T-cell (primary cell): Measurements from ENCODE around the gene TYK2. TPM values are rescaled to one million over a fixed set of nuclear protein-coding genes. Genes with fewer than 3 reads are reported as not detected.
"Not testable (repeated sequence)": the region's sequence is repeated elsewhere in the genome, so short reads cannot be mapped to it uniquely, and the experiment has no call there.

Experiments
- ATAC-seq, 4 experiments: fragments of 200-7000 bp in 3 of 4; fragments of 150-1000 bp in 1 of 4; cut with Tn5 transposase; replicated peaks in 1 of 4; 1 replicate in 3 of 4; 2 replicates in 1 of 4; pipeline ENCODE4 v1.10.0; 2021; ENCODE audit warnings: moderate library complexity in 3 of 4, mild to moderate bottlenecking in 2 of 4, moderate number of reproducible peaks in 1 of 4
- CTCF ChIA-PET, 2 donors: fragments of 300-600 bp; sonication (Branson Sonifier 250); formaldehyde crosslinking; loops; one replicate each; lab custom pipeline; 2022; ENCODE audit warnings: antibody characterized with exemption in 2 of 2; lab: Charles Lee
- POLR2A ChIA-PET, 2 donors: fragments of 300-600 bp; sonication (Branson Sonifier 250); formaldehyde crosslinking; loops; one replicate each; lab custom pipeline; 2022; ENCODE audit warnings: antibody characterized with exemption in 2 of 2; lab: Charles Lee
- DNase-seq, 35 experiments: peaks; one replicate each; pipeline versions ENCODE4 v3.0.0 to v3.0.0-alpha.2; 2013 to 2023
- H3K27ac ChIP-seq: one replicate; pipeline ENCODE4 v1.5.1; 2013; ENCODE audit warnings: low read length
- H3K27me3 ChIP-seq, 2 experiments: replicated peaks in 1 of 2; 1 replicate in 1 of 2; 2 replicates in 1 of 2; pipeline versions ENCODE4 v1.6.1 to v1.7.0; 2013; ENCODE audit warnings: low read length in 1 of 2, mixed read lengths in 1 of 2; ENCODE audit not compliant: control insufficient read depth in 2 of 2, insufficient read depth in 2 of 2; ENCODE audit errors: extremely low read depth in 1 of 2
- H3K36me3 ChIP-seq, 2 donors: 1 replicate in 1 of 2; 2 replicates in 1 of 2; pipeline versions ENCODE4 v1.6.1 to v1.7.0; 2013; ENCODE audit warnings: low read length in 1 of 2; ENCODE audit not compliant: control insufficient read depth in 2 of 2, insufficient read depth in 1 of 2; ENCODE audit errors: extremely low read depth in 1 of 2
- H3K4me1 ChIP-seq, 2 experiments: 1 replicate in 1 of 2; 2 replicates in 1 of 2; pipeline versions ENCODE4 v1.6.1 to v1.7.0; 2013; ENCODE audit warnings: low read length in 2 of 2, mixed read lengths in 1 of 2; ENCODE audit not compliant: insufficient read depth in 2 of 2, control insufficient read depth in 1 of 2; ENCODE audit errors: extremely low read depth in 1 of 2
- H3K4me3 ChIP-seq, 2 donors: 1 replicate in 1 of 2; 2 replicates in 1 of 2; pipeline versions ENCODE4 v1.5.1 to v1.7.0; 2013; ENCODE audit warnings: mild to moderate bottlenecking in 2 of 2, low read length in 1 of 2, moderate library complexity in 1 of 2; ENCODE audit not compliant: control insufficient read depth in 1 of 2; ENCODE audit errors: extremely low read depth in 1 of 2
- H3K9me3 ChIP-seq: 2 replicates; pipeline ENCODE4 v1.7.0; 2013
- H3K27ac Mint-ChIP-seq, 2 donors: one replicate each; pipeline ENCODE4 v1.8.0; 2020 to 2021; ENCODE audit warnings: mild to moderate bottlenecking in 2 of 2, mixed read lengths in 2 of 2
- H3K27me3 Mint-ChIP-seq, 2 donors: one replicate each; pipeline ENCODE4 v1.8.0; 2021 to 2022; ENCODE audit warnings: mixed read lengths in 2 of 2
- H3K36me3 Mint-ChIP-seq: one replicate; pipeline ENCODE4 v1.8.0; 2021; ENCODE audit warnings: mixed read lengths
- H3K4me1 Mint-ChIP-seq, 3 donors: one replicate each; pipeline ENCODE4 v1.8.0; 2020 to 2022; ENCODE audit warnings: mixed read lengths in 3 of 3, mild to moderate bottlenecking in 1 of 3
- H3K4me3 Mint-ChIP-seq, 3 donors: one replicate each; pipeline ENCODE4 v1.8.0; 2020 to 2022; ENCODE audit warnings: mild to moderate bottlenecking in 3 of 3, mixed read lengths in 3 of 3, moderate library complexity in 3 of 3
- H3K9me3 Mint-ChIP-seq, 3 donors: one replicate each; pipeline ENCODE4 v1.8.0; 2020 to 2022; ENCODE audit warnings: mixed read lengths in 3 of 3
- WGBS: methylation state at CpG from one replicate; pipeline ENCODE4 v1.1.5; 2013; ENCODE audit warnings: missing lambda C conversion rate; ENCODE audit not compliant: insufficient coverage; 5-methylcytosine and 5-hydroxymethylcytosine counted together
- total RNA-seq, 35 experiments: library from RNA in 6 of 35; stranded (reverse) in 6 of 35; fragments of 120-200 nt in 1 of 35; gene quantifications; one replicate each; pipeline versions ENCODE4 v1.2.1 to v1.2.4 and lab custom pipeline; 2013 to 2026

TYK2 gene
- total RNA-seq, 5 donors from 2014 or later (not counting 1 experiment from before 2014, with no cell fraction given), result 277 to 346 (median 323) TPM

- peaks cover 0 to 3% of the 10 kb centered on the region in 2 donors for H3K36me3 ChIP-seq
- Mint-ChIP-seq H3K4me3 (peak overlapping the region; percentile 89 to 95 (median 94)), H3K27ac (peak overlapping the region; percentile 80 to 90), H3K4me1 (peaks cover 77 to 81% (median 80%) of the 10 kb centered on the region in 3 donors), H3K9me3 (no peaks in the 10 kb centered on the region), H3K27me3 (no peaks in the 10 kb centered on the region), H3K36me3 (no peaks in the 10 kb centered on the region)
- peak overlapping the region; percentile 89 for H3K27ac ChIP-seq
- H3K9me3 ChIP-seq, result no peaks in the 10 kb centered on the region
- H3K4me1 ChIP-seq, result peaks cover 40 to 95% of the 10 kb centered on the region in 2 experiments
- H3K4me3 ChIP-seq, result peak overlapping the region; percentile 18 to 82
- ChIA-PET CTCF (interaction anchor here (0.5 to 2.9 kb wide), 13 partner anchors 11 to 572 kb away, joined by 4 to 21 read pairs (median 7); no protein-coding TSS in a partner anchor), POLR2A (interaction anchor here in 1 of 2 donors (0.6 to 0.7 kb wide), 4 partner anchors 32 to 319 kb away, joined by 3 to 5 read pairs (median 3); no protein-coding TSS in a partner anchor)
- no peak for ATAC-seq
- H3K27me3 ChIP-seq, result peaks cover 0 to 16% of the 10 kb centered on the region in 2 experiments
- 5% methylated on average over 20 of the region's 43 CpGs for WGBS
- peak in 8 of 35 experiments; percentile 26 to 68 (median 36) for DNase-seq
Measured at GRCh38 chr19:10404888-10405820, 24.8 kb upstream of the TYK2 start.

- Histone ChIP-seq H3K27me3 (peaks cover 0 to 16% of the 10 kb centered on the region in 2 experiments), H3K4me1 (peaks cover 33 to 84% of the 10 kb centered on the region in 2 experiments), H3K4me3 (peak within 1 kb of the TSS; percentile 82 to 91), H3K36me3 (peaks cover 0 to 10% of the 10 kb centered on the region in 2 donors), H3K9me3 (no peaks in the 10 kb centered on the region), H3K27ac (peak within 1 kb of the TSS; percentile 89)
- H3K27me3 Mint-ChIP-seq, result no peaks in the 10 kb centered on the region
- H3K27ac Mint-ChIP-seq, result peak within 1 kb of the TSS; percentile 78 to 92
- no peaks in the 10 kb centered on the region for H3K9me3 Mint-ChIP-seq
- DNase-seq (peak; percentile 92 to 99 (median 97)), ATAC-seq (peak; percentile 81 to 84 (median 84))
- no peaks in the 10 kb centered on the region for H3K36me3 Mint-ChIP-seq
- CTCF ChIA-PET, result interaction anchor here in 1 of 2 donors (0.6 to 2.6 kb wide), 14 partner anchors 9 to 318 kb away, joined by 3 to 13 read pairs (median 4); partner anchors contain the start of genes ATG4D and TYK2
- POLR2A ChIA-PET, result interaction anchor here (0.5 to 1.4 kb wide), 3 partner anchors 10 to 25 kb away, joined by 3 to 4 read pairs (median 4); no protein-coding TSS in a partner anchor
- H3K4me3 Mint-ChIP-seq, result peak within 1 kb of the TSS; percentile 89 to 95 (median 94)
- H3K4me1 Mint-ChIP-seq, result peaks cover 63 to 75% (median 69%) of the 10 kb centered on the region in 3 donors
- WGBS, result under 1% methylated on average over 60 of the region's 69 CpGs
Measured at GRCh38 chr19:10403137-10404021, 23.0 kb upstream of the TYK2 start, which contains the start of gene CDC37. Gene CDC37, minus strand, starts transcription at chr19:10403542. Its CDS starts 63 bp downstream, at chr19:10403479.

- peak overlapping the region; percentile 89 to 95 (median 94) for H3K4me3 Mint-ChIP-seq
- no peaks in the 10 kb centered on the region for H3K9me3 ChIP-seq
- DNase-seq (peak in 1 of 35 experiments; percentile 35), ATAC-seq (no peak)
- H3K4me1 ChIP-seq, result peaks cover 28 to 84% of the 10 kb centered on the region in 2 experiments
- peak overlapping the region; percentile 82 to 91 for H3K4me3 ChIP-seq
- no peaks in the 10 kb centered on the region for H3K27me3 Mint-ChIP-seq
- 2% methylated on average over 15 of the region's 15 CpGs for WGBS
- peaks cover 55 to 71% (median 69%) of the 10 kb centered on the region in 3 donors for H3K4me1 Mint-ChIP-seq
- H3K9me3 Mint-ChIP-seq, result no peaks in the 10 kb centered on the region
- CTCF ChIA-PET, result interaction anchor here in 1 of 2 donors (0.9 to 2.6 kb wide), 3 partner anchors 13 to 298 kb away, joined by 3 to 13 read pairs (median 7); no protein-coding TSS in a partner anchor
- peak overlapping the region; percentile 75 to 92 for H3K27ac Mint-ChIP-seq
- H3K27me3 ChIP-seq, result peaks cover 0 to 16% of the 10 kb centered on the region in 2 experiments
- POLR2A ChIA-PET, result interaction anchor here in 1 of 2 donors (0.6 to 1.4 kb wide), 2 partner anchors 26 to 86 kb away, joined by 4 read pairs; no protein-coding TSS in a partner anchor
- H3K27ac ChIP-seq, result peak overlapping the region; percentile 89
- H3K36me3 Mint-ChIP-seq, result no peaks in the 10 kb centered on the region
- H3K36me3 ChIP-seq, result peaks cover 3 to 14% of the 10 kb centered on the region in 2 donors
Measured at GRCh38 chr19:10402441-10403038, 22.2 kb upstream of the TYK2 start.

- peaks cover 17% of the 10 kb centered on the region for H3K36me3 Mint-ChIP-seq
- peaks cover 32 to 49% (median 47%) of the 10 kb centered on the region in 3 donors for H3K4me1 Mint-ChIP-seq
- H3K4me1 ChIP-seq, result peaks cover 17 to 59% of the 10 kb centered on the region in 2 experiments
- no peaks in the 10 kb centered on the region for H3K27me3 Mint-ChIP-seq
- H3K27ac Mint-ChIP-seq, result peak overlapping the region in 1 of 2 donors; percentile 55
- no peak for ATAC-seq
- H3K9me3 Mint-ChIP-seq, result no peaks in the 10 kb centered on the region
- H3K27ac ChIP-seq, result no peak overlapping the region
- 93% methylated on average over 4 of the region's 8 CpGs for WGBS
- no peak overlapping the region for H3K4me3 ChIP-seq
- ChIA-PET POLR2A (interaction anchor here (0.6 to 0.7 kb wide), 3 partner anchors 23 to 477 kb away, joined by 4 to 7 read pairs (median 6); no protein-coding TSS in a partner anchor), CTCF (interaction anchor here (0.6 to 1.3 kb wide), 5 partner anchors 11 to 243 kb away, joined by 3 to 5 read pairs (median 3); partner anchors contain the start of gene ICAM1 (in 1 of the 2))
- no peak for DNase-seq
- H3K36me3 ChIP-seq, result peaks cover 3 to 25% of the 10 kb centered on the region in 2 donors
- H3K9me3 ChIP-seq, result no peaks in the 10 kb centered on the region
- H3K27me3 ChIP-seq, result peaks cover 0 to 7% of the 10 kb centered on the region in 2 experiments
- no peak overlapping the region for H3K4me3 Mint-ChIP-seq
Measured at GRCh38 chr19:10399878-10400277, 19.5 kb upstream of the TYK2 start.

- H3K27ac Mint-ChIP-seq, result not testable (repeated sequence)
- POLR2A ChIA-PET, result interaction anchor here (0.6 to 0.7 kb wide), 3 partner anchors 22 to 477 kb away, joined by 4 to 7 read pairs (median 6); no protein-coding TSS in a partner anchor
Measured at GRCh38 chr19:10399340-10399739, 19.0 kb upstream of the TYK2 start.

More at GRCh38 chr19:10399340-10399739, 19.0 kb upstream of the TYK2 start:
- H3K27ac ChIP-seq, DNase-seq, H3K4me3 ChIP-seq, H3K9me3 Mint-ChIP-seq, ATAC-seq, H3K4me3 Mint-ChIP-seq, H3K27me3 ChIP-seq, H3K9me3 ChIP-seq, H3K27me3 Mint-ChIP-seq: not testable (repeated sequence)
- Mint-ChIP-seq H3K4me1 (peaks cover 29 to 44% (median 43%) of the 10 kb centered on the region in 3 donors), H3K36me3 (peaks cover 18% of the 10 kb centered on the region)
- peaks cover 16 to 53% of the 10 kb centered on the region in 2 experiments for H3K4me1 ChIP-seq
- 95% methylated on average over 4 of the region's 8 CpGs for WGBS
- H3K36me3 ChIP-seq, result peaks cover 3 to 27% of the 10 kb centered on the region in 2 donors
- CTCF ChIA-PET, result interaction anchor here (0.6 to 1.3 kb wide), 4 partner anchors 11 to 244 kb away, joined by 3 to 5 read pairs (median 3); partner anchors contain the start of gene ICAM1 (in 1 of the 2)
